Measurements from ENCODE around the gene PGM3. TPM values are rescaled to one million over a fixed set of nuclear protein-coding genes. Genes with fewer than 3 reads are reported as not detected.

PGM3 gene
- total RNA-seq, 4 donors from 2014 or later: 16.0 to 30.0 (median 26.1) TPM

- Histone ChIP-seq H3K27ac (no peak overlapping the region), H3K36me3 (peaks cover 0 to 42% (median 0%) of the 10 kb centered on the region in 3 donors), H3K4me3 (no peak overlapping the region), H3K9me3 (no peaks in the 10 kb centered on the region), H3K27me3 (no peaks in the 10 kb centered on the region), H3K4me1 (peaks cover 0 to 5% (median 0%) of the 10 kb centered on the region in 4 donors)
- no peak for TF ChIP-seq CTCF (IDR thresholded peaks at IDR 0.05)
- no peak for TF ChIP-seq POLR2A (IDR thresholded peaks at IDR 0.05)
- no peak for DNase-seq
These were observed 42.0 kb downstream of the PGM3 start for GRCh38 chr6:83151114-83151513.

GRCh38 chr6:83138758-83139157, 54.3 kb downstream of the PGM3 start:
- DNase-seq: no peak
- no peak for TF ChIP-seq CTCF (IDR thresholded peaks at IDR 0.05)
- no peak for TF ChIP-seq POLR2A (IDR thresholded peaks at IDR 0.05)
- no peaks in the 10 kb centered on the region for H3K4me1 ChIP-seq
- no peaks in the 10 kb centered on the region for H3K9me3 ChIP-seq
- H3K27ac ChIP-seq: no peak overlapping the region
- H3K36me3 ChIP-seq: peaks cover 0 to 60% (median 0%) of the 10 kb centered on the region in 3 donors
- H3K4me3 ChIP-seq: no peak overlapping the region
- H3K27me3 ChIP-seq: no peaks in the 10 kb centered on the region

- no peak overlapping the region for H3K4me3 ChIP-seq
- no peaks in the 10 kb centered on the region for H3K9me3 ChIP-seq
- no peak overlapping the region for H3K27ac ChIP-seq
- no peak for DNase-seq
- TF ChIP-seq CTCF (IDR thresholded peaks at IDR 0.05) (no peak), POLR2A (IDR thresholded peaks at IDR 0.05) (no peak)
- H3K27me3 ChIP-seq: no peaks in the 10 kb centered on the region
- peaks cover 0 to 54% (median 0%) of the 10 kb centered on the region in 3 donors for H3K36me3 ChIP-seq
- H3K4me1 ChIP-seq: no peaks in the 10 kb centered on the region
These were observed 54.8 kb downstream of the PGM3 start for GRCh38 chr6:83138118-83138722.

GRCh38 chr6:83132121-83132520, 60.9 kb downstream of the PGM3 start:
- H3K27me3 ChIP-seq: no peaks in the 10 kb centered on the region
- no peak overlapping the region for H3K27ac ChIP-seq
- H3K36me3 ChIP-seq: peaks cover 0 to 70% (median 0%) of the 10 kb centered on the region in 3 donors
- H3K4me1 ChIP-seq: no peaks in the 10 kb centered on the region
- DNase-seq: no peak
- TF ChIP-seq CTCF (IDR thresholded peaks at IDR 0.05) (no peak), POLR2A (IDR thresholded peaks at IDR 0.05) (no peak)
- H3K4me3 ChIP-seq: no peak overlapping the region
- H3K9me3 ChIP-seq: no peaks in the 10 kb centered on the region

GRCh38 chr6:83127976-83128375, 65.1 kb downstream of the PGM3 start:
- H3K36me3 ChIP-seq: peaks cover 0 to 92% (median 0%) of the 10 kb centered on the region in 3 donors

More at GRCh38 chr6:83127976-83128375, 65.1 kb downstream of the PGM3 start:
- Histone ChIP-seq H3K27me3 (no peaks in the 10 kb centered on the region), H3K27ac (no peak overlapping the region), H3K4me3 (no peak overlapping the region), H3K9me3 (no peaks in the 10 kb centered on the region), H3K4me1 (no peaks in the 10 kb centered on the region)
- TF ChIP-seq POLR2A (IDR thresholded peaks at IDR 0.05): no peak
- no peak for TF ChIP-seq CTCF (IDR thresholded peaks at IDR 0.05)
- DNase-seq: no peak

Measured in Peyer's patch (tissue), 4 donors.